ENCODE results near the gene ARMC3. TPM values are rescaled to one million over a fixed set of nuclear protein-coding genes. Genes with fewer than 3 reads are reported as not detected.
A peak's percentile ranks its signal among the peaks of the same experiment; 100 is the strongest.
"Not testable (repeated sequence)": the region's sequence is repeated elsewhere in the genome, so short reads cannot be mapped to it uniquely, and the experiment has no call there.

Gene ARMC3
- total and polyA plus RNA-seq, 11 donors: not detected

- Histone ChIP-seq H3K9me3 (peaks cover 0 to 7% (median 0%) of the 10 kb centered on the region in 12 donors), H3K4me3 (no peak overlapping the region), H3K4me1 (peaks cover 0 to 12% (median 0%) of the 10 kb centered on the region in 12 donors), H3K36me3 (no peaks in the 10 kb centered on the region), H3K27ac (no peak overlapping the region), H3K27me3 (peaks cover 0 to 7% (median 0%) of the 10 kb centered on the region in 9 donors)
- DNase-seq: no peak
- 63 to 79% (median 72%) methylated on average over 1 of the region's 1 CpG for WGBS, 4 donors
- TF ChIP-seq CTCF (IDR thresholded peaks at IDR 0.05): no peak
- TF ChIP-seq POLR2A (IDR thresholded peaks at IDR 0.05): no peak
- no peak for ATAC-seq
- intact Hi-C loops (cut with DNase I): no loop called here
These were observed 2.8 kb upstream of the ARMC3 start for GRCh38 chr10:22925088-22925487.

GRCh38 chr10:22927166-22927565 is 687 bp upstream of the ARMC3 start:
- TF ChIP-seq CTCF (IDR thresholded peaks at IDR 0.05) (no peak), POLR2A (IDR thresholded peaks at IDR 0.05) (no peak)
- Histone ChIP-seq H3K4me3 (peak overlapping the region in 11 of 12 donors; percentile 19 to 63 (median 47)), H3K4me1 (peaks cover 0 to 12% (median 0%) of the 10 kb centered on the region in 12 donors), H3K27me3 (peaks cover 0 to 7% (median 0%) of the 10 kb centered on the region in 9 donors), H3K27ac (no peak overlapping the region), H3K9me3 (peaks cover 0 to 4% (median 0%) of the 10 kb centered on the region in 12 donors), H3K36me3 (no peaks in the 10 kb centered on the region)
- ATAC-seq (no peak), DNase-seq (no peak)
- 63 to 69% (median 65%) methylated on average over 9 of the region's 9 CpGs for whole genome bisulfite sequencing, 4 donors
- intact Hi-C loops (cut with DNase I): no loop called here

GRCh38 chr10:22929053-22929452 is 1.2 kb downstream of the ARMC3 start:
- ATAC-seq: not testable (repeated sequence)

GRCh38 chr10:22931948-22932347 is 4.1 kb downstream of the ARMC3 start:
- TF ChIP-seq POLR2A (IDR thresholded peaks at IDR 0.05) (no peak), CTCF (IDR thresholded peaks at IDR 0.05) (no peak)
- Histone ChIP-seq H3K4me3 (no peak overlapping the region), H3K27ac (peak overlapping the region in 1 of 12 donors; percentile 6), H3K4me1 (peaks cover 0 to 20% (median 2%) of the 10 kb centered on the region in 12 donors), H3K27me3 (no peaks in the 10 kb centered on the region), H3K9me3 (no peaks in the 10 kb centered on the region), H3K36me3 (no peaks in the 10 kb centered on the region)
- intact Hi-C loops (cut with DNase I): no loop called here
- 39 to 48% (median 43%) methylated on average over 2 of the region's 2 CpGs for WGBS, 4 donors
- ATAC-seq (no peak), DNase-seq (no peak)

More at GRCh38 chr10:22929053-22929452, 1.2 kb downstream of the ARMC3 start:
- peaks cover 0 to 20% (median 2%) of the 10 kb centered on the region in 12 donors for H3K4me1 ChIP-seq
- WGBS, 4 donors: 94 to 98% (median 95%) methylated on average over 4 of the region's 4 CpGs
- DNase-seq; H3K27me3 ChIP-seq; H3K9me3 ChIP-seq; H3K36me3 ChIP-seq; H3K27ac ChIP-seq; H3K4me3 ChIP-seq; intact Hi-C loops (cut with DNase I): not testable (repeated sequence)

Measured in heart left ventricle (tissue), 16 donors.